ENCODE measurements around the gene BACH1.

- TF ChIP-seq CTCF (conservative IDR thresholded peaks at IDR 0.05; ENCODE audit: low read length) (no peak), EZH2phosphoT487 (IDR thresholded peaks at IDR 0.05; ENCODE audit: borderline replicate concordance, low read depth, low read length) (no peak)
Measured at GRCh38 chr21:29338256-29338655, 39.5 kb downstream of the BACH1 start.

All from OCI-LY7 (cell line).